Loucy (cell line): ENCODE data around the gene RAB27A.

Experiments
- CTCF ChIP-seq: fragments of 200-600 bp; sonication (generic); conservative IDR thresholded peaks from 2 replicates; pipeline ENCODE4 v1.5.1; 2014; ENCODE audit warnings: mild to moderate bottlenecking, antibody characterized with exemption, low read length
- EZH2phosphoT487 ChIP-seq: fragments of 200-600 bp; IDR thresholded peaks from 2 replicates; pipeline ENCODE4 v1.6.1; 2018; ENCODE audit warnings: antibody characterized with exemption, mild to moderate bottlenecking, moderate library complexity, borderline replicate concordance

GRCh38 chr15:55195996-55196395 is 93.6 kb downstream of the RAB27A start:
- TF ChIP-seq CTCF (no peak), EZH2phosphoT487 (no peak)
